Fibroblast of the conjunctiva (primary cell): ENCODE data around the gene ZGRF1.
"Not testable (repeated sequence)": the region's sequence is repeated elsewhere in the genome, so short reads cannot be mapped to it uniquely, and the experiment has no call there.

Source experiments
- DNase-seq: peaks from one replicate; pipeline ENCODE4 v3.0.0-alpha.2; 2010; ENCODE audit warnings: low read depth

The ZGRF1 gene, protein sequence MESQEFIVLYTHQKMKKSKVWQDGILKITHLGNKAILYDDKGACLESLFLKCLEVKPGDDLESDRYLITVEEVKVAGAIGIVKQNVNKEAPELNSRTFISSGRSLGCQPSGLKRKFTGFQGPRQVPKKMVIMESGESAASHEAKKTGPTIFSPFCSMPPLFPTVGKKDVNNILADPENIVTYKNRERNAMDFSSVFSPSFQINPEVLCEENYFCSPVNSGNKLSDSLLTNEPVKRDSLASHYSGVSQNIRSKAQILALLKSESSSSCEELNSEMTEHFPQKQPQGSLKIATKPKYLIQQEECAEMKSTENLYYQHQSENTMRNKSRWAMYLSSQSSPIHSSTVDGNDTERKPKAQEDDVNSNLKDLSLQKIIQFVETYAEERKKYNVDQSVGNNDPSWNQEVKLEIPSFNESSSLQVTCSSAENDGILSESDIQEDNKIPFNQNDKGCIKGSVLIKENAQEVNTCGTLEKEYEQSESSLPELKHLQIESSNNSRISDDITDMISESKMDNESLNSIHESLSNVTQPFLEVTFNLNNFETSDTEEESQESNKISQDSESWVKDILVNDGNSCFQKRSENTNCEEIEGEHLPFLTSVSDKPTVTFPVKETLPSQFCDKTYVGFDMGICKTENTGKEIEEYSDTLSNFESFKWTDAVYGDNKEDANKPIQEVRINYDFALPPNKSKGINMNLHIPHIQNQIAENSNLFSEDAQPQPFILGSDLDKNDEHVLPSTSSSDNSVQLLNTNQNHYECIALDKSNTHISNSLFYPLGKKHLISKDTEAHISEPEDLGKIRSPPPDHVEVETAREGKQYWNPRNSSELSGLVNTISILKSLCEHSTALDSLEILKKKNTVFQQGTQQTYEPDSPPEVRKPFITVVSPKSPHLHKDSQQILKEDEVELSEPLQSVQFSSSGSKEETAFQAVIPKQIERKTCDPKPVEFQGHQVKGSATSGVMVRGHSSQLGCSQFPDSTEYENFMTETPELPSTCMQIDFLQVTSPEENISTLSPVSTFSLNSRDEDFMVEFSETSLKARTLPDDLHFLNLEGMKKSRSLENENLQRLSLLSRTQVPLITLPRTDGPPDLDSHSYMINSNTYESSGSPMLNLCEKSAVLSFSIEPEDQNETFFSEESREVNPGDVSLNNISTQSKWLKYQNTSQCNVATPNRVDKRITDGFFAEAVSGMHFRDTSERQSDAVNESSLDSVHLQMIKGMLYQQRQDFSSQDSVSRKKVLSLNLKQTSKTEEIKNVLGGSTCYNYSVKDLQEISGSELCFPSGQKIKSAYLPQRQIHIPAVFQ (N-terminal part only)

DNA sequence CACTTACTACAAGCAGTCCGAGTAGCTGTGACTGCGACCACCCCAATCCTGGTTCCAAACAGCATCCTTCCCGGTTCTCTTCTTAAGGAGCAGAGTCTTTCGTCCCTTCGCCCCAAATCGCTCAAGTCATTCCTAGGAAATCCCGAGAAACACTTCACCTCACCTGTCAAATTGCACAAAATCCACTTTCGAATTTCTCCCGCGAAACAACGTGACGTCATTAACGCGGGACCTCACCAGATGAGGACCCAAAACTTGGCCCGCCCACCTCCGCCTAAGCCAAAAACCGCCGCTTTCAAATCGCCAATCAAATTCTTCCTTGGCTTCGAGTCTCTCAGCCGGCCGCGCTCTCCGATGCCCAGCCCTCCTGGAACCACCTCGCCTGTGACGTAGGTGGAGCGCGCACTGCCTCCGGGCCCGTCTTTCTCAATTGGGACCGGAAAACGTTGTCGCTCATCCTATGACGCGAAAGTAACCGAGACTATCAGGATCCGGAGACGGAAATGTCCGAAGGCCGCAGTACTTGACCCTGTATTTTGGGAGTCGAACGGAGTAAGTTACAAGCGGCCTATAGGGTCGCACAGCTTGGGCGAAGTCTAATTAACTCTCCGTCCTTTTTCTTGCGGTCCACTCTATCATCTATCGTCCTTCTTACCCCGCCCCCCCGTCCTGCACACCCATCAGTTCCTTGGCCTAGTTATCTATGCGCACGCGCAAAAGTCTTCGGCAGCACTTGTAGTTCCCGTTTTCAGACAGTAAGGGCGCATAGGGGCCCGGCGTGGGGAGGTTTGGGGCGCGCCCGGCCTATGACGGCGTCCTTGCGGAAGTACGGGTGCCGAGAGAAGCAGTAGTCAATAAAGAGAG, at the start of gene ZGRF1, which contains the start of gene LARP7:
ZGRF1 (minus strand) TSS at position 222 of the 864 bp plus-strand sequence. CDS start 3,733 bp downstream, outside the sequence.
LARP7 (plus strand) TSS at position 456 of the 864 bp plus-strand sequence. CDS start 7,527 bp downstream, outside the sequence.
- DNase-seq, result peak; percentile 98

GRCh38 chr4:112680996-112681395, 44.3 kb upstream of the ZGRF1 start:
- DNase-seq, result no peak

GRCh38 chr4:112677519-112678091, 40.9 kb upstream of the ZGRF1 start:
- DNase-seq, result no peak

GRCh38 chr4:112674376-112674775, 37.7 kb upstream of the ZGRF1 start:
- DNase-seq, result no peak

DNA sequence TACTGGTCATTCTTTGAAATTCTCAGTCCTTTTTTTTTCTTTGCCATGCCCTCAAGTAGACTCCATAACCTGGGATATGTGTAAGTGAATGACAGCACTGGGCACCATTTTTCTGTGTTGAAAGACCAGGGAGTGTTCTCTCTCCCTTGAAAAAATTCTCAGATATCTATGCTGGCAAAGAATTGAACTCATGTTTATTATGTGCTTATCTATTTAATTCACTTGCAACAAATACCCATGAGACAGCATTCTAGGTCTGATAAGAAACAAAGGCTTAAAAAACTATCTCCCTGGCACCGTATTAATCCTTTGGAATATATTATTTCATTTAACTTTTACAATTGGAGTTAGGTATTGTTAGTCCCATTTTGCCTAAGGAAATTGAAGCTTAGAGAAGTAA, 37.0 kb upstream of the ZGRF1 start:
- DNase-seq, result no peak

GRCh38 chr4:112673076-112673475, 36.4 kb upstream of the ZGRF1 start:
- DNase-seq, result no peak

DNA sequence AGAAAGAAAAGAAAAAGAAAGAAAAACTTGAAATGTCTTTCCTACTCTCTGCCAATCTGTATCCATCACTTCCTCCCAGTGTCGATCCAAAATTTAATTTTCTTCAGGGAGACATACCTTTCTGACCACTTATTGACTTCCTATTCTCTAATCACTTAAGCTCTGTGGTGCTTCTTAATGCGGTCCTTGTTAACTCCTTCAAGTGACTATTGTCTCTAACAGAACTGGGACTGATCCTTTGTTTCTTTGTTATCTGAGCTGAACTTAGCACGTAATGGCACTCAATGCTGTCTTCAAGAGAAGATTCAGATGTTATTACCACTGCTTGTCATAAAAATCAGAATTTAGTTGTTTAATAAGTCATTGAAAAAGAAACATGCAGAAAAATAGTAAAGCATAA, 31.4 kb upstream of the ZGRF1 start:
- DNase-seq, result no peak

DNA sequence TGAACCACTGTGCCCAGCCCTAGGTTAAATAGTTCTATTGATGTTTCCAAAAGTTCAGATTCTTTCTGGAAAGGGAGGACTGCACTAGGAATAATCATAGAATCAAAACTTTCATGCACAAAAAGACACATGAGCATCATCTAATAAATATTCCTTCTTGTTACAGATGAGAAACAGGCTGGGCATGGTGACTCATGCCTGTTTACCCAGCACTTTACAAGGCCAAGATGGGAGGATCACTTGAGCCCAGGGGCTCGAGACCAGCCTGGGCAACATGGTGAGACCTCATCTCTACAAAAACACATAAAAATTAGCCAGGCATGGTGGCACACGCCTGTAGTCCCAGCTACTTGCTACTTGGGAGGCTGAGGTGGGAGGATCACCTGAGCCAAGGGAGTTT, 27.9 kb upstream of the ZGRF1 start:
- no peak for DNase-seq

DNA sequence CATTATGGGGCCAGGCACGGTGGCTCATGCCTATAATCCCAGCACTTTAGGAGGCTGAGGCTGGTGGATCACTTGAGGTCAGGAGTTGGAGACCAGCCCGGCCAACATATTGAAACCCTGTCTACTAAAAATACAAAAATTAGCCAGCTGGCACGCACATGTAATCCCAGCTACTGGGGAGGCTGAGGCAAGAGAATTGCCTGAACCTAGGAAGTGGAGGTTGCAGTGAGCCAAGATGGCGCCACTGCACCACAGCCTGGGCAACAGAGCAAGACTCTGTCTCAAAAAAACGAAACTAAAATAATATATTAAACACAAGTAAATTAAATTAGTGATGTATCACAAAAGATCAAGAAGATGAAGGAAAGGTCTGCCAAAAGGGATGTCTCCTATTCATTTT, 19.4 kb upstream of the ZGRF1 start:
- DNase-seq, result not testable (repeated sequence)

- DNase-seq, result no peak
Observed at GRCh38 chr4:112655270-112655669, 18.6 kb upstream of the ZGRF1 start.

GRCh38 chr4:112652216-112652615, 15.5 kb upstream of the ZGRF1 start:
- no peak for DNase-seq

DNA sequence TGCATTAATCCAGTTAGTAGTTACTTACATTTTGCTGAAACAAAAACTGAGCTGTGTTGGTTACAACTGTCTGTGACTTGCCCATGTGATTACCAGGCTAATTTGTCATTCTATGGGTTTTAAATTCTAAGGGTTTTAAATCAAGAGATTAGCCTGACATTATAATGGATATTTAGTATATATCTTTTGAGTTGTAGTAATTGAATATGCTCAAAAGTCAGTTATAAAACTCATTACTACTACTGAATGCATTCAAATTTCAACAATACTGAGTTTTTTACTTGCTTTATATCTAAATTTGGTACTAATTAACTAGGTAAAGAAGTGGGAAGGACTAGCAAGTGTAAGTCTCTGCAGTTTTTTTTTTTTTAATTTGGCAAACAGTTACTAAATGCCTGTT, 14.9 kb upstream of the ZGRF1 start:
- no peak for DNase-seq

GRCh38 chr4:112650332-112650731, 13.6 kb upstream of the ZGRF1 start:
- DNase-seq, result no peak

DNA sequence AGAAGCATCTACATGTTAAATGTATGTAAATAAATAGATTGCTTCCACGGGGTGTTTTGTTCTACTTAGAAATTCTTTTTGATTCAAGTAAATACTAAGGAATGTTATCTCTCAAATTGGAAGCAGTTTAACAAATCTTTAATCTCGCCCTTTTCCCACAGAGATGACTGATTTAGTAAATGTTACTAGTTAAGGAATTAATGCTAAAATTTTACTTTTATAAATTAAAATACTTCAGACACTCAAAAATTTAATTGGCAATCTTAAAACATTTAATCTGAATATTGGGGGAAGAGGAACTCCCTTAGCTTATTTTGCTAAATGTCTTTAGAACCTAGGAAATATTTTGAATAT, 12.3 kb upstream of the ZGRF1 start:
- no peak for DNase-seq

DNA sequence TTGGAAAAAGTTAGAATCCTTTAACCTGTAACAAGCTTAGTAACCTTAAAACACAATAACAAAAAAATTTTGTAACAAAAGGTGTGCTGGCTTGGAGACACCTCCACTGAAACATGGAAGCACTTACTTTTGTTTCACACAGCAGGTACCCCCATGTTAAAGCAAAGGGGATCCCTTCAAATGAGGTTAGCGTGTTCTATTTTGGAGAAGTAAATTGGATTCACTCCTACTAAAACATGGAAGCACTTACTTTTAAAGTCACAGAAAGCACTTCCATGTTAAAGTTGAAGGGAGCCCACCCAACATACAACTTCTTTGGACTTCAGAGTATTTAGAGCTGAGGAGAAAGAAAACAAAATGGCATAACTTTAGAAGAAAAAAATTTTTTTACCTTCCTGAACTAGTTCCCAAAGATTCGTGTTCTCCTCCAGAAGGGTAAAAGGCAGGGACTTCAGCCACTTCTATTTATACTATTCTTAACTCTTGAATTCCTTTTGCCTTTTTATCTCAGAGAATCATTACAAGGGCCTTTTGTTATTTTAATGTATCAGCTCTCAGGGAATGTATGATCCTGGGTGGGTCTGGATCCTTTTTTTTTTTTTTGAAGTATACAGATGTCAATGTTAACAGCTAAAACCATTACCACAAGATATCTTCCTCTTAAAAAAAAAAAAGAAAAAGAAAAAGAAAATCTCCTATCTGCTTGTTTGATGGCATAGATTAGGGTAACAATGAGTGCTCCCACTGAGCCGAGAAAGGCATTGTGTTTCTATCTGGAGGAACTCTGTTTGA, 11.8 kb upstream of the ZGRF1 start:
- no peak for DNase-seq

- no peak for DNase-seq
Observed at GRCh38 chr4:112647785-112648184, 11.1 kb upstream of the ZGRF1 start.

DNA sequence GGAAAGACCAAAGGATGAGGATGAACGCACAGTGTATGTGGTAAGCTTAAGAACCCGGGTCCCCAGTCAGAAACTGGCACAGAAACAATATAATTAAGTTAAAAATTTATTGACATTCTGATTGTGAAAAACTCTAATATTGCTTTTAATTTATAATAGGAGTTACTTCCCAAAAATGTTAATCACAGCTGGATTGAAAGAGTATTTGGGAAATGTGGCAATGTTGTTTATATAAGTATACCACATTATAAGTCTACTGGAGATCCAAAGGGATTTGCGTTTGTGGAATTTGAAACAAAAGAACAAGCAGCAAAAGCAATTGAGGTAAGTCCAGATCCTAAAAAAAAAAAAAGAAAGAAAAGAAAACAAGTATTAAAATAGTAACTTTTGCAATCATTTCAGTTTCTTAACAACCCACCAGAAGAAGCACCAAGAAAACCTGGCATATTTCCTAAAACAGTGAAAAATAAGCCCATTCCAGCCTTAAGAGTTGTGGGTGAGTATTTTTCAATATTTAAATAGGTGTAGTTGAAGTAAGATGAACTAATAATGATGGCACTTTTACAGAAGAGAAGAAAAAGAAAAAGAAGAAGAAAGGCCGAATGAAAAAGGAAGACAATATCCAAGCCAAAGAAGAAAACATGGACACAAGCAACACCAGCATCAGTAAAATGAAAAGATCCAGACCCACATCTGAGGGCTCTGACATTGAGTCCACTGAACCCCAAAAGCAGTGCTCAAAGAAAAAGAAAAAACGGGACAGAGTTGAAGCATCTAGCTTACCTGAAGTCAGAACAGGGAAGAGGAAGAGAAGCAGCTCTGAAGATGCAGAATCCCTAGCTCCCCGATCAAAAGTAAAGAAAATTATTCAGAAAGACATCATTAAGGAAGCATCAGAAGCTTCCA, 10.2 kb upstream of the ZGRF1 start:
- DNase-seq, result no peak

DNA sequence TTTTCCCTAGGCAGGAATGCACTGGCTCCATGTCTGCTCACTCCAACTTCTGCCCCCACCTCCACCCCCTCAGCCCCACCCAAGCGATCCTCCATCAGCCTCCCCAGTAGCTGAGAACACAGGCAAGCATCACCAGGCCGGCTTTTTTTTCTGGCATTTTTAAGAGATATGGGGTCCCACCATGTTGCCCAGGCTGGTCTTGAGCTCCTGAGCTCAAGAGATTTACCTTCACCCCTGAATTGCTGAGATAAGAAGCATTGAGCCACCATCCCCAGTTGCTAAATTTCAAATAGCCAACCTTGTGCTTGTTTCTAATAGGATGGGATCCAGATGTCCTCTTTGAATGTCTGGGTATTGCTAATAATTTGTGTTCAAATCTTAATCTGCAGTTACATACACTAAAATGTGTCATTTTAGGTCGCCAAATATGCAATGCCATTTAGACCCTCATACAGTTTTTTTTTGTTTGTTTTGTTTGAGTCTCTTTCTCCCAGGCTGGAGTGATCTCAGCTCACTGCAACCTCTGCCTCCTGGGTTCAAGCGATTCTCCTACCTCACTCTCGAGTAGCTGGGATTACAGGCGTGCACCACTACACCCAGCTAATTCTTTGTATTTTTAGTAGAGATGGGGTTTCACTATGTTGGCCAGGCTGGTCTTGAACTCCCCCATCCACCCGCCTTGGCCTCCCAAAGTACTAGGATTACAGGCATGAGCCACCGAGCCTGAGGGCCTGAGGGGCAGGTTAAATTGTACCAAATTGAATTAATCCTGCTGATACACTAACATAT, 9.0 kb upstream of the ZGRF1 start:
- no peak for DNase-seq
